MG63 (cell line): ENCODE data around the gene STX10. TPM values are rescaled to one million over a fixed set of nuclear protein-coding genes. Genes with fewer than 3 reads are reported as not detected.

ENCODE experiments used
- DNase-seq: peaks from one replicate; pipeline ENCODE4 v3.0.0-alpha.2; 2020
- H3K27me3 ChIP-seq: fragments of 250-450 bp; sonication (Bioruptor Pico); 2 replicates; pipeline ENCODE4 v1.5.1; 2020; ENCODE audit warnings: mild to moderate bottlenecking, moderate library complexity
- H3K36me3 ChIP-seq: fragments of 250-450 bp; sonication (Bioruptor Pico); 2 replicates; pipeline ENCODE4 v1.5.1; 2020; ENCODE audit warnings: mild to moderate bottlenecking, moderate library complexity
- H3K4me3 ChIP-seq: fragments of 250-450 bp; sonication (Bioruptor Pico); 2 replicates; pipeline ENCODE4 v1.5.1; 2020; ENCODE audit warnings: mild to moderate bottlenecking, moderate library complexity
- H3K9me3 ChIP-seq: fragments of 250-450 bp; sonication (Bioruptor Pico); 2 replicates; pipeline ENCODE4 v1.5.1; 2020; ENCODE audit warnings: mild to moderate bottlenecking, moderate library complexity
- total RNA-seq: library from RNA; depleted of rRNA; stranded (reverse); fragments of >200 nt; shearing (Covaris generic); gene quantifications from 2 replicates; pipeline ENCODE4 v1.2.3, GENCODE V29; 2014; ENCODE audit warnings: low replicate concordance; rRNA removed

Gene STX10
- total RNA-seq, 1 experiment from 2014 or later, result 371 TPM

- Histone ChIP-seq H3K4me3 (no peak overlapping the region), H3K9me3 (no peaks in the 10 kb centered on the region), H3K36me3 (peaks cover 66% of the 10 kb centered on the region), H3K27me3 (no peaks in the 10 kb centered on the region)
- no peak for DNase-seq
Observed at GRCh38 chr19:13100031-13100588, 50.1 kb downstream of the STX10 start.

GRCh38 chr19:13099073-13099999 is 50.8 kb downstream of the STX10 start:
- peaks cover 66% of the 10 kb centered on the region for H3K36me3 ChIP-seq
- H3K27me3 ChIP-seq, result no peaks in the 10 kb centered on the region
- no peaks in the 10 kb centered on the region for H3K9me3 ChIP-seq
- no peak for DNase-seq
- no peak overlapping the region for H3K4me3 ChIP-seq

GRCh38 chr19:13098277-13099072 is 51.7 kb downstream of the STX10 start:
- no peak for DNase-seq
- Histone ChIP-seq H3K9me3 (no peaks in the 10 kb centered on the region), H3K4me3 (no peak overlapping the region), H3K36me3 (peaks cover 69% of the 10 kb centered on the region), H3K27me3 (no peaks in the 10 kb centered on the region)

GRCh38 chr19:13097463-13098258 is 52.5 kb downstream of the STX10 start:
- Histone ChIP-seq H3K27me3 (no peaks in the 10 kb centered on the region), H3K4me3 (no peak overlapping the region), H3K9me3 (no peaks in the 10 kb centered on the region), H3K36me3 (peaks cover 72% of the 10 kb centered on the region)
- DNase-seq, result no peak

GRCh38 chr19:13097033-13097462 is 53.1 kb downstream of the STX10 start:
- H3K27me3 ChIP-seq, result no peaks in the 10 kb centered on the region
- H3K4me3 ChIP-seq, result no peak overlapping the region
- DNase-seq, result no peak
- peaks cover 74% of the 10 kb centered on the region for H3K36me3 ChIP-seq
- H3K9me3 ChIP-seq, result no peaks in the 10 kb centered on the region

- H3K9me3 ChIP-seq, result no peaks in the 10 kb centered on the region
- no peak for DNase-seq
- no peaks in the 10 kb centered on the region for H3K27me3 ChIP-seq
- H3K36me3 ChIP-seq, result peaks cover 73% of the 10 kb centered on the region
- H3K4me3 ChIP-seq, result no peak overlapping the region
Observed at GRCh38 chr19:13095934-13096927, 53.9 kb downstream of the STX10 start.

GRCh38 chr19:13095393-13095784 is 54.8 kb downstream of the STX10 start:
- Histone ChIP-seq H3K27me3 (no peaks in the 10 kb centered on the region), H3K4me3 (no peak overlapping the region), H3K36me3 (peaks cover 76% of the 10 kb centered on the region), H3K9me3 (no peaks in the 10 kb centered on the region)
- no peak for DNase-seq

GRCh38 chr19:13094771-13095392 is 55.3 kb downstream of the STX10 start:
- no peak overlapping the region for H3K4me3 ChIP-seq
- H3K36me3 ChIP-seq, result peaks cover 80% of the 10 kb centered on the region
- no peaks in the 10 kb centered on the region for H3K9me3 ChIP-seq
- no peaks in the 10 kb centered on the region for H3K27me3 ChIP-seq
- DNase-seq, result no peak

GRCh38 chr19:13094106-13094504 is 56.1 kb downstream of the STX10 start:
- H3K27me3 ChIP-seq, result no peaks in the 10 kb centered on the region
- H3K36me3 ChIP-seq, result peaks cover 82% of the 10 kb centered on the region
- no peak overlapping the region for H3K4me3 ChIP-seq
- no peaks in the 10 kb centered on the region for H3K9me3 ChIP-seq
- DNase-seq, result no peak

Other genes with a start within 250 kb of the STX10 start
- gene SYCE2, start 231.1 kb downstream of the STX10 start, total RNA-seq, result 1.7 and 2.4 TPM in 2 replicates
- gene FARSA, start 216.7 kb downstream of the STX10 start, total RNA-seq, result 184 and 410 TPM in 2 replicates
- 1,902 and 1,921 TPM in 2 replicates for gene CALR, start 211.8 kb downstream of the STX10 start, total RNA-seq
- 211 and 354 TPM in 2 replicates for gene RAD23A, start 204.5 kb downstream of the STX10 start, total RNA-seq
- gene GADD45GIP1, start 193.2 kb downstream of the STX10 start, total RNA-seq, result 225 and 240 TPM in 2 replicates
- gene DAND5, start 180.8 kb downstream of the STX10 start, total RNA-seq, result 0.33 and 1.2 TPM in 2 replicates
- gene NFIX, start 154.9 kb downstream of the STX10 start, total RNA-seq, result 53.9 and 78.0 TPM in 2 replicates
- not detected in 2 replicates for gene LYL1, start 47.5 kb downstream of the STX10 start, total RNA-seq
- 127 and 172 TPM in 2 replicates for gene TRMT1, start 33.6 kb downstream of the STX10 start, total RNA-seq
- 44.6 and 96.4 TPM in 2 replicates for gene NACC1, start 32.1 kb downstream of the STX10 start, total RNA-seq
- gene IER2, start within 50 bp of the STX10 start, total RNA-seq, result 39.0 and 80.1 TPM in 2 replicates